NCI-H526 treated with DMSO at 0.1 percent for 48 hours (cell line): ENCODE data around the gene ZCCHC4.

Source experiments
- DNase-seq: peaks from one replicate; lab custom pipeline; 2025; lab: John Stamatoyannopoulos, UW

Gene ZCCHC4

GRCh38 chr4:25312496-25313200 is at the start of gene ZCCHC4:
ZCCHC4 (plus strand) TSS chr4:25312774; CDS start chr4:25312810, 36 bp downstream.
- peak; percentile 75 for DNase-seq

GRCh38 chr4:25271866-25272265 is 40.7 kb upstream of the ZCCHC4 start:
- no peak for DNase-seq

GRCh38 chr4:25280210-25280609 is 32.4 kb upstream of the ZCCHC4 start:
- DNase-seq: no peak

DNA sequence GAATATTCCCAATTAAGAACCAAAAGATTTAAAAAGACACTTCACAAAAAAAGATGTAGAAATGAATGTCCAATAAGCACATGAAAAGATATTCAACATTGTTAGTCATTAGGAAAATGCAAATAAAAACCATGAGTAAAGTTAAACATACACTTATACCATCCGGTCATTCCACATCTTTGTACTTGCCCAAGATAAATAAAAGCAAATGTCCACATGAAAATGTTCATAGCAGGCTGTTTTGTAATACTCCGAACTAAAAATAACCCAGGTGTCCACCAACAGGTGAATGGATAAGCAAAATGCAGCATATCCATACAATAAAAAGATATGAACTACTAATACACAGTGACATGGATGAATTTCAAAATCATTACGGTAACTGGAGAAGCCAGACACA is 28.6 kb upstream of the ZCCHC4 start:
- no peak for DNase-seq

DNA sequence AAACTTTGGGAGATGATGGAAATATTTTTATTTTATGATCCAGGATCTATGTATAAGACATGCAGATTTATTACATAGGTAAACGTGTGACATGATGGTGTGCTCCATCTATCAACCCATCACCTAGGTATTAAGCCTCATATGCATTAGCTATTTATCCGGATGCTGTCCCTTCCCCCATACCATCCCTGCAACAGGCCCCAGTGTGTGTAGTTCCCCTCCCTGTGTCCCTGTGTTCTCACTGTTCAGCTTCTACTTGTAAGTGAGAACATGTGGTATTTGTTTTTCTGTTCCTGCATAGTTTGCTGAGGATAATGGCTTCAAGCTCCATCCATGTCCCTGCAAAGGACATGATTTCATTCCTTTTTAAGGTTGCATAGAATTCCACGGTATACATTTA is 28.1 kb upstream of the ZCCHC4 start:
- no peak for DNase-seq

- no peak for DNase-seq
Observed at GRCh38 chr4:25290490-25291067, 22.0 kb upstream of the ZCCHC4 start.

- DNase-seq: no peak
Observed at GRCh38 chr4:25291158-25291733, 21.3 kb upstream of the ZCCHC4 start.

DNA sequence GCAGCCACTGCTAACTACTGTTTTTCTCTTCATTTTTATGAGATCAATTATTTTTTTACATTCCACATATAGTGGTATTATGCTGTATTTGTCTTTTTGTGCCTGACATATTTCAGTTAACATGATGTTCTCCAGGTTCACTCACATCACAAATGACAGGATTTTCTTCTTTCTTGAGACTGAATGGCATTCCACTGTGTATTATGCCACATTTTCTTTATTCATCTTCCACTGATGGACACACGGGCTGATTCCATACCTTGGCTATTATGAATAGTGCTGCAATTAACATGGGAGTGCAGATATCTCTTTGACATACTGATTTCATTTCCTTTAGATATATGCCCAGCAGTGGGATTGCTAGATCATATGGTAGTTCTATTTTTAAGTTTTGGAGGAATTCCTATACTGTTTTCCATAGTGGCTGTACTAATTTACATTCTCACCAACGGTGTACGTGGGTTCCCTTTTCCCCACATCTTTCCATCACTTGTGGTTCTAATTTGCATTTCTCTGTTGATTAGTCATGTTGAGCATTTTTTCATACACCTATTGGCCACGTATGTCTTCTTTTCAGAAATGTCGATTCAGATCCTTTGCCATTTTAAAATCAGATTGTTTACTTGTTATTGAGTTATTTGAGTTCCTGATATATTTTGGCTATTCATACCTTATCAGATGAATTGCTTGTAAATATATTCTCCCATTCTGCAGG is 14.9 kb upstream of the ZCCHC4 start:
- DNase-seq: no peak

- DNase-seq: peak; percentile 9
Observed at GRCh38 chr4:25299476-25300203, 12.9 kb upstream of the ZCCHC4 start.

DNA sequence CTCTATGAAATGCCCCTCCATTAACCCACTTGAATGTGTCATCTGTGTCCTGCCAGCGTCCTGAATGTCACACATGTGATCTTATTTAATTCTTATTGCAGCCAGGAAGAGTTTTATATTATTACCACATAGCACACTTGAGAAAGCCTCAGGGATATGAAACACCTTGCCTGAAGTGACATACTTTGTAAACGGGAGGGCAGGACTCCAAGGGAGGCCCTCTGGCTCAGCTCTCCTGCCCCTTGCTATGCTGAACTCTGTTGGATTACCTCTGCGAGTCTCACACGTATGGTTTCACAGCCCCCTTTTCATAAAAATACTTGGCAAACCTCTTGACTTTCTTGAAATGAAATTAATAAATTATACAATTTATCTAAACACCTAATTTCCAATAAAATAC is 11.1 kb upstream of the ZCCHC4 start:
- DNase-seq: no peak

GRCh38 chr4:25302626-25303025 is 9.9 kb upstream of the ZCCHC4 start:
- DNase-seq: no peak

- no peak for DNase-seq
Observed at GRCh38 chr4:25303578-25303977, 9.0 kb upstream of the ZCCHC4 start.

DNA sequence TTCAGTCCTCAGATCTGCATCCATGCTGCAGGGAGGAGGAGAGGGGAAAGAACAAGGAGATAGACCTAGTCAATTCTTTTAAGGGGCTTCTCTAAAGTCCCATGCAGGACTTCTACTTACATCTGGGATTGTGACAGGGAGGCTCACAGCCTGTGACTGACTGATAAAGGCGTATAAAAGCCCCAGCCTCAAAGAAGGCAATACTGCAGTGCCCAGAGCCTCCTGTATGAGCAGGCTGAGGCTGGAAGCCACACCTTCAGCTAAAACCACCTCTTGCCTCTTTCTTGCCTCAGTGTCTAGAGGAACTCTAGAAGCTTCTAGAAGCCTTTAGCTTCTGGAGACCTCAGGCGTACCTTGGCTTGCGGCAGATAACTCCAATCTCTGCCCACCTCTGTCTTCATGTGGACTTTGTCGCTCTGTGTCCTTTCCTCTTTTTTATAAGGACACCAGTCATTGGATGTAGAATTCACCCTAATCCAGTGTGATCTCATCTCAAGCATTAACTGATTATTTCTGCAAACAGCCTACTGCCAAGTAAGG is 6.0 kb upstream of the ZCCHC4 start:
- no peak for DNase-seq

GRCh38 chr4:25307596-25307995 is 5.0 kb upstream of the ZCCHC4 start:
- DNase-seq: no peak

DNA sequence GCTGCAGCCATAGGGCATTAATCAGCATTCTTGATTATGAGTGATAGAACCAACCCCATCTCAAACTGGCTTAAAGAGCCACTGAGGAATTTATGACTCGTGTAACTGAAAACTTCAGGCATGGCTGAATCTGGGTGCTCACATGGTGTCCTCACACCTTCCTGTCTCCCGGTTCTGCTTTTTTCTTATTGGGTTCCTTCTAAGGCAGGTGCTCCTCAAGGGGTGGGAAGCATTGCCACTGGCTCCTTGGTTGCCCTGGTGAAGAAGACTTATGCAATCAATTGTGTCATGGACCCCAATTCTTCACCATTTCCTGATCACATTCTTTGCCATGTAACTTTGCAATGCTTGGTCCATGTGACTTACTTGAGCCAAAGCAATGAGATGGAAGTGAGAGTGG is 4.3 kb upstream of the ZCCHC4 start:
- DNase-seq: no peak

GRCh38 chr4:25308761-25309160 is 3.8 kb upstream of the ZCCHC4 start:
- no peak for DNase-seq

DNA sequence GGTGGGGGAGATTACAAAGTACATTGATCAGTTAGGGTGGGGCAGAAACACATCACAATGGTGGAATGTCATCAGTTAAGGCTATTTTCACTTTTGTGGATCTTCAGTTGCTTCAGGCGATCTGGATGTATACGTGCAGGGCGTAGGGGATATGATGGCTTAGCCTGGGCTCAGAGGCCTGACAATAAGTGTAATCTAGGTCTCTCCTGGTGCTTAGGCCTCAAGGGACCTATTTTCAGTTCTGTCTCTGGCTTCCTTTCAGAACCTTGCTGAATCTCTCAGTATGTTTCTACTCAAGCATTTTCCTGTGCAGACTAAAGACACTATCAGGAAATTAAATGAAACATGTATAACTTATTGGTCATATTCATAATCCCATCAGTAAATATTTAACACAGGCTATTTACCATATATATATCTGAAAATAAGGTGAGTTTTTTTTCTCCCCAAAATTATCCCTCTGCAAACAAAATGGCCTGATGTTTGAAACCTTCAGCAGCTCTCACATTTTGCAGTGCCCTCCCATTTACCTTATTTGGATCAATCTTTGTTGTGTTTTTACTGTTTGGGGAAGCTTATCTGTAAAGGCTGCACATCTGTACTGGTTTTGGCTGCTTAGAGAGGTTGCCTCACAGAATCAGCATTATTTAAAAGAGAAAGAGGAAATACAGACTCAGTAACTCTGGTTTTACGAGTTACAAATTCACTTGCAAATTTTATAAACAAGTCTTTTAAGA is 2.3 kb upstream of the ZCCHC4 start:
- no peak for DNase-seq

GRCh38 chr4:25310803-25311166 is 1.8 kb upstream of the ZCCHC4 start:
- no peak for DNase-seq

DNA sequence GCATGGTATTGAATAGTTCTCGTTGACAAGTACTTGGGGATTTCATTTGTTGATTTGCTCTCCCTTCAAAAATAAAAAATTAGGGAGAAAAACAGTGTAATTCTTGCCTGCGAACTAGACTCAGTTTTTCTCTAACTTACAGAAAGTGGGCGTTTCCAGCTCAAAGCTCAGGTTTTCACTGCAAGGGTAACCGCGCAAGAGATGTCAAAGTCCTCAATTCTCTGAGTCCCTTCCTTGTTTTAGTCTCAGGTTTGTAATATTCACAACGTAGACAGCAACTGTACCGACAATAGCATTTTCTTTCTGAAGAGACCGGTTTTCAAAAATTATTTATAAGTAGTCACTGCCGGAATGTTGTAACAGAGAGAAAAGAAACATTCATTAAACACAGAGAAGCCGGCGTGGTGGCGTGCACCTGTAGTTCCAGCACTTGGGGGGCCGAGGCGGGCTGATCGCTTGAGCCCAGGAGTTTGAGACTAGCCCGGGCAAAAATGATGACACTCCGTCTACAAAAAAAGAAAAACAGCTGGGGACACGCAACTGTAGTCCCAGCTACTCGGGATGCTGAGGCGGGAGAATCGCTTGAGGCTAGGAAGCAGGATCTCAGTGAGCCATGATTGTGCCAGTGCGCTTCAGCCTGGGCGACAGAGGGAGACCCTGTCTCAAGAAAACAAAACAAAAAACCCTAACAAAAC is 774 bp downstream of the ZCCHC4 start:
- no peak for DNase-seq

GRCh38 chr4:25320336-25320735 is 7.8 kb downstream of the ZCCHC4 start:
- DNase-seq: no peak

- DNase-seq: no peak
Observed at GRCh38 chr4:25320773-25321172, 8.2 kb downstream of the ZCCHC4 start.
